Psoas muscle (tissue), 8 donors: ENCODE data around the gene CMTM4. TPM values are rescaled to one million over a fixed set of nuclear protein-coding genes. Genes with fewer than 3 reads are reported as not detected.

Experiments
- ATAC-seq, 4 donors: fragments of 200-7000 bp; cut with Tn5 transposase; one replicate each; pipeline ENCODE4 v1.9.1; 2020; ENCODE audit warnings: moderate library complexity in 3 of 4, mild to moderate bottlenecking in 2 of 4
- DNase-seq, 2 donors: peaks; one replicate each; pipeline ENCODE4 v3.0.0-alpha.2; 2020
- H3K27ac ChIP-seq: fragments of 200-600 bp; one replicate; pipeline ENCODE4 v1.8.0; 2022
- H3K27me3 ChIP-seq, 3 donors: fragments of 200-600 bp in 1 of 3; one replicate each; pipeline versions ENCODE4 v1.6.1 to v1.8.0; 2013 to 2022; ENCODE audit warnings: low read length in 2 of 3, mild to moderate bottlenecking in 2 of 3, moderate library complexity in 1 of 3; ENCODE audit not compliant: insufficient read depth in 3 of 3
- H3K36me3 ChIP-seq, 2 donors: fragments of 200-600 bp in 1 of 2; one replicate each; pipeline versions ENCODE4 v1.6.1 to v1.8.0; 2013 to 2022; ENCODE audit warnings: low read depth in 1 of 2, mild to moderate bottlenecking in 1 of 2, moderate library complexity in 1 of 2; ENCODE audit not compliant: insufficient read depth in 1 of 2
- H3K4me1 ChIP-seq: fragments of 200-600 bp; one replicate; pipeline ENCODE4 v1.8.0; 2022
- H3K4me3 ChIP-seq: fragments of 200-600 bp; one replicate; pipeline ENCODE4 v1.8.0; 2022; ENCODE audit warnings: mild to moderate bottlenecking
- H3K9me3 ChIP-seq: fragments of 200-600 bp; one replicate; pipeline ENCODE4 v1.8.0; 2022
- WGBS, 3 donors: extraction: QIAGEN DNeasy Blood & Tissue Kit; methylation state at CpG; one replicate each; pipeline versions ENCODE4 v1.1.6 to v1.1.7; 2013; 5-methylcytosine and 5-hydroxymethylcytosine counted together
- intact Hi-C, 2 donors: fragments of 100-400 bp; cut with DNase I; formaldehyde crosslinking; loops; one replicate each; pipeline versions ENCODE4 v1.11.0 to v1.14.2; 2022
- polyA plus RNA-seq, 3 donors: library from polyadenylated mRNA; stranded (reverse); fragments of 200-250 nt; gene quantifications; one replicate each; pipeline ENCODE4 v1.2.3, GENCODE V29; 2013
- total RNA-seq, 4 donors: library from RNA; stranded (reverse); fragmentation: NEBNext Ultra II Directional in 2 of 4; extraction: Animal tissue kit (Norgen Biotek cat#: 25700) in 2 of 4; gene quantifications; one replicate each; pipeline versions ENCODE4 v1.2.1 to v1.2.4, GENCODE V29; 2021 to 2023
- TF ChIP-seq, protein P1 (sequence below): fragments of 200-600 bp; IDR thresholded peaks from one replicate; pipeline ENCODE4 v1.8.0; 2022; ENCODE audit warnings: antibody characterized with exemption
- donor health status: healthy with polysubstance abuse.
- donor health status: DM: no; HTN: no; CAD: no; lungs with moderate emphysema.
- donor health status: Bipolar disorder and iron deficiency.
- donor health status: healthy.
- donor health status: DM: yes; HTN: yes; CAD: no.
- donor health status: DM: no; HTN: no; CAD: no.
- donor health status: DM: no; HTN: no; CAD: no.
- donor health status: DM: yes; HTN: yes; CAD: no.

CMTM4 gene
- total and polyA plus RNA-seq, 7 donors, result 2.3 to 10.3 (median 7.7) TPM

DNA sequence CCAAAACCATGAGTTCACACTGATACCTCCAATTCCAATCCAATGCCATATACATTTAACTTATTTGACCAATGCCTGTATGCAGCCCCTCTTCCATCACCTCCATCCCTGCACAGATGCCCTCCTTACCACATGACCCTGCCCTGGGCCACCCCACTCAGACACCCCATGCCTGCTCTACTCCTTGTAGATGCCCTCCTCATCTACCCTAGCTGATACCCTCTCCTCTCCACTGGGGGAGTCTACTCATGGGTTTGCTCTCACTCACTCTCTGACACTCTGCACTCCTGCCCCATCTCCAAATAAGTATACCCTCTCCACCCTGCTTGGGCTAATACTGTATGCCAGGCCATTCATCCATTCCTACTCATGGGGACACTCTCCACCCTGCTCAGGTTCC is 16.0 kb upstream of the CMTM4 start:
- peak; percentile 17 to 24 (median 19) for ATAC-seq
- TF ChIP-seq, protein P1, sequence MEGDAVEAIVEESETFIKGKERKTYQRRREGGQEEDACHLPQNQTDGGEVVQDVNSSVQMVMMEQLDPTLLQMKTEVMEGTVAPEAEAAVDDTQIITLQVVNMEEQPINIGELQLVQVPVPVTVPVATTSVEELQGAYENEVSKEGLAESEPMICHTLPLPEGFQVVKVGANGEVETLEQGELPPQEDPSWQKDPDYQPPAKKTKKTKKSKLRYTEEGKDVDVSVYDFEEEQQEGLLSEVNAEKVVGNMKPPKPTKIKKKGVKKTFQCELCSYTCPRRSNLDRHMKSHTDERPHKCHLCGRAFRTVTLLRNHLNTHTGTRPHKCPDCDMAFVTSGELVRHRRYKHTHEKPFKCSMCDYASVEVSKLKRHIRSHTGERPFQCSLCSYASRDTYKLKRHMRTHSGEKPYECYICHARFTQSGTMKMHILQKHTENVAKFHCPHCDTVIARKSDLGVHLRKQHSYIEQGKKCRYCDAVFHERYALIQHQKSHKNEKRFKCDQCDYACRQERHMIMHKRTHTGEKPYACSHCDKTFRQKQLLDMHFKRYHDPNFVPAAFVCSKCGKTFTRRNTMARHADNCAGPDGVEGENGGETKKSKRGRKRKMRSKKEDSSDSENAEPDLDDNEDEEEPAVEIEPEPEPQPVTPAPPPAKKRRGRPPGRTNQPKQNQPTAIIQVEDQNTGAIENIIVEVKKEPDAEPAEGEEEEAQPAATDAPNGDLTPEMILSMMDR, result no peak
- Histone ChIP-seq H3K27ac (no peak overlapping the region), H3K4me3 (no peak overlapping the region), H3K4me1 (peaks cover 8% of the 10 kb centered on the region), H3K36me3 (no peaks in the 10 kb centered on the region), H3K27me3 (no peaks in the 10 kb centered on the region), H3K9me3 (no peaks in the 10 kb centered on the region)
- intact Hi-C loops, result no loop called here
- DNase-seq, result no peak

DNA sequence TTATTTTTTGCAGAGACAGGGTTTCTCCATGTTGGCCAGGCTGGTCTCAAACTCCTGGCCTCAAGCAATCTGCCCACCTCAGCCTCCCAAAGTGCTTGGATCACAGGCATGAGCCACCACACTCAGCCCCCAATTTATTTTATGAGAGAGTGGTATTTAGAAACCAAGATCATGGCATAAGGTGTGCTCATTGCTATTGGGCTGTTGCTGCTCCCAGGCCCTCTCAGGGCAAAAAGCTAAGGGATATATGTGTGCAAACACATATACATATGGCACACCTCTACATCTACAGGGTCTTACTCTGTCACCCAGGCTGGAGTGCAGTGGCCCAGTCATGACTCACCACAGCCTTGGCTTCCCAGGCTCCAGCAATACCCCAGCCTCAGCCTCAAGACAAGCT is 15.0 kb upstream of the CMTM4 start:
- Histone ChIP-seq H3K9me3 (no peaks in the 10 kb centered on the region), H3K4me1 (peaks cover 8% of the 10 kb centered on the region), H3K36me3 (no peaks in the 10 kb centered on the region), H3K27ac (no peak overlapping the region), H3K27me3 (no peaks in the 10 kb centered on the region), H3K4me3 (no peak overlapping the region)
- TF ChIP-seq, protein P1, result no peak
- intact Hi-C loops, result no loop called here
- no peak for DNase-seq
- no peak for ATAC-seq

DNA sequence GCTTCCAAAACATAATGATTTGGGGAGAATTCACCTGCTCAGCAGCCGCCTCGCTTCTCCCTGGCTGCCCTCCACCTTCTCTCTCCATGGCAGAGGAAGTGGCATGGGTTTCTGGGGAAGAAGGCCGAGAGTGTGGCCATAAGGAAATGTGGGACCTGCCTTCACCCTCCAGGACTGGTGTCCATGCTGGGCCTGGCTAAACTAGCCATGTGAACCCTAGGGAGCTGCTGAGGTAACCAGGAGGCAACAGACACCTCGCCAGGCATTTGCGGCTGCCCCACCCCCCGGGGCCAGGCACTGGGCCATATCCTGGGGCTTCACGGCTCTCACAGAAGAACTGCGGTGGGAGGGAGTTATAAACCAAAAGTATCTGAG is 9.9 kb upstream of the CMTM4 start:
- no peak overlapping the region for H3K4me3 ChIP-seq
- TF ChIP-seq, protein P1, result no peak
- no peak overlapping the region for H3K27ac ChIP-seq

DNA sequence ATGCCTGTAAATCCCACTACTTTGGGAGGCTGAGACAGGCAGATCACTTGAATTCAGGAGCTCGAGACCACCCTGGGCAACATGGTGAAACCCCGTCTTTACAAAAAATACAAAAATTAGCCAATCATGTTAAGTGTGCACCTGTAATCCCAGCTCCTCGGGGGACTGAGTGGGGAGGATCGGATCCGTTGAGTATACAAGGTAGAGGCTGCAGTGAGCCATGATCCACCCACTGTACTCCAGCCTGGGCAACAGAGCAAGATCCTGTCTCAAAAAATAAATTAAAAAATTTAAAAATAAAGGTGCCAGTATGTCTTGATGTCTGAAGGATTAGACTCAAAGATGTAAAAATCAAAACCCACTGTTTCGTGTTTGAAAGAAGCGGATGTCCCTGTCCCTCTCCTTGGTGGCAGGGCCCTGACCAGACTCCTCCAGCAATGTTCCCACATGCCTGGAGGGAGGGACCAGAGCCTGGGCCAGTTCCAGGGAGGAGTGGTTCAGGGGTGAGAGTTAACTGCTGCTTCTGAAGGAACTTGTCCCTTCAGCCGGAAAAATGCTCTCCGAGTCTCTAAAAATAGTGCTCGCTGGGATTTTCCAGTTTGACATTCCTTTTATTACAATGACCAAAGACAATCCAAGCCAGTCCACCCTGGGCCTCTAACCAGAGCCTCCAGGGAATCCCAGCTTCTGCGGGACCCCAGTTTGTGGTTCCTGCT is 9.4 kb upstream of the CMTM4 start:
- H3K27ac ChIP-seq, result no peak overlapping the region
- H3K36me3 ChIP-seq, result no peaks in the 10 kb centered on the region
- no peak overlapping the region for H3K4me3 ChIP-seq
- DNase-seq (peak; percentile 53 to 70), ATAC-seq (peak in 1 of 4 donors; percentile 49)
- intact Hi-C loops, result no loop called here
- H3K27me3 ChIP-seq, result no peaks in the 10 kb centered on the region
- TF ChIP-seq, protein P1, result no peak
- no peaks in the 10 kb centered on the region for H3K4me1 ChIP-seq
- no peaks in the 10 kb centered on the region for H3K9me3 ChIP-seq
- 63 to 69% (median 69%) methylated on average over 11 of the region's 11 CpGs for WGBS, 3 donors

More for the DNA sequence above, 9.9 kb upstream of the CMTM4 start:
- Histone ChIP-seq H3K9me3 (no peaks in the 10 kb centered on the region), H3K27me3 (no peaks in the 10 kb centered on the region), H3K4me1 (no peaks in the 10 kb centered on the region), H3K36me3 (no peaks in the 10 kb centered on the region)
- DNase-seq (peak in 1 of 2 donors; percentile 57), ATAC-seq (peak in 1 of 4 donors; percentile 24)
- WGBS, 3 donors, result 44 to 53% (median 49%) methylated on average over 8 of the region's 8 CpGs
- intact Hi-C loops, result no loop called here
